Measurements from ENCODE around the gene CHSY1. TPM values are rescaled to one million over a fixed set of nuclear protein-coding genes. Genes with fewer than 3 reads are reported as not detected.

CHSY1 gene
- total RNA-seq, 1 experiment from 2014 or later: 59.1 TPM

GRCh38 chr15:101248274-101248673 is 3.6 kb downstream of the CHSY1 start:
- CTCF ChIA-PET: interaction anchor here (0.8 to 4.7 kb wide), 3 partner anchors 114 to 241 kb away, joined by 3 to 20 read pairs (median 4); no protein-coding TSS in a partner anchor
- Mint-ChIP-seq H3K9me3 (no peaks in the 10 kb centered on the region), H3K27ac (no peak overlapping the region), H3K27me3 (ENCODE audit: low read depth) (no peaks in the 10 kb centered on the region), H3K36me3 (peaks cover 14% of the 10 kb centered on the region; the same call in 1 of the 2 replicates), H3K4me1 (peaks cover 75% of the 10 kb centered on the region), H3K4me3 (peak overlapping the region; percentile 38)
- no peak for ATAC-seq
- POLR2A ChIA-PET: interaction anchor here (0.6 kb wide), 1 partner anchor 130 kb away, joined by 3 read pairs; no protein-coding TSS in a partner anchor
- no peak for TF ChIP-seq PREB (CRISPR knock-in tag; IDR thresholded peaks at IDR 0.05; ENCODE audit: borderline replicate concordance)
- no peak for TF ChIP-seq ZNF423 (CRISPR knock-in tag; IDR thresholded peaks at IDR 0.05)
- TF ChIP-seq USF1 (CRISPR knock-in tag; IDR thresholded peaks at IDR 0.05): no peak
- TF ChIP-seq JAZF1 (CRISPR knock-in tag; IDR thresholded peaks at IDR 0.05): no peak
- TF ChIP-seq ZNF138 (CRISPR knock-in tag; conservative IDR thresholded peaks at IDR 0.05): no peak
- no peak for TF ChIP-seq GABPB1 (CRISPR knock-in tag; IDR thresholded peaks at IDR 0.05)
- TF ChIP-seq ERG (CRISPR knock-in tag; IDR thresholded peaks at IDR 0.05): no peak
- no peak for TF ChIP-seq PRDM15 (CRISPR knock-in tag; IDR thresholded peaks at IDR 0.05)
- TF ChIP-seq AFF4 (CRISPR knock-in tag; IDR thresholded peaks at IDR 0.05; ENCODE audit: borderline replicate concordance): no peak
- DNase-seq (ENCODE audit: low spot score): no peak

GRCh38 chr15:101246824-101247745 is 4.8 kb downstream of the CHSY1 start:
- peak overlapping the region; percentile 7; the same call in 1 of the 2 replicates for H3K4me3 Mint-ChIP-seq
- ChIA-PET POLR2A (interaction anchor here (0.5 kb wide), 1 partner anchor 302 kb away, joined by 6 read pairs; no protein-coding TSS in a partner anchor), CTCF (interaction anchor here (0.6 to 4.7 kb wide), 3 partner anchors 94 to 239 kb away, joined by 3 to 20 read pairs (median 3); no protein-coding TSS in a partner anchor)
- TF ChIP-seq FOXP4 (CRISPR knock-in tag; IDR thresholded peaks at IDR 0.05) (no peak), SP1 (CRISPR knock-in tag; conservative IDR thresholded peaks at IDR 0.05) (no peak), ZMAT4 (CRISPR knock-in tag; IDR thresholded peaks at IDR 0.05) (no peak)
- peaks cover 78% of the 10 kb centered on the region for H3K4me1 Mint-ChIP-seq
- H3K36me3 Mint-ChIP-seq: peaks cover 14% of the 10 kb centered on the region; the same call in 1 of the 2 replicates
- H3K27ac Mint-ChIP-seq: no peak overlapping the region
- H3K9me3 Mint-ChIP-seq: no peaks in the 10 kb centered on the region
- ATAC-seq (no peak), DNase-seq (ENCODE audit: low spot score) (no peak)
- H3K27me3 Mint-ChIP-seq (ENCODE audit: low read depth): no peaks in the 10 kb centered on the region

All from WTC11 (cell line).